Fibroblast of lung (primary cell): Measurements from ENCODE around the gene TMEM120A. TPM values are rescaled to one million over a fixed set of nuclear protein-coding genes. Genes with fewer than 3 reads are reported as not detected.

Experiments
- DNase-seq, 2 donors: peaks; one replicate each; pipeline versions ENCODE4 v3.0.0 to v3.0.0-alpha.2; 2010; ENCODE audit warnings: low read depth in 2 of 2
- H2AFZ ChIP-seq: 2 replicates; pipeline ENCODE4 v1.5.1; 2012; ENCODE audit warnings: low read length, control low read depth, inconsistent platforms
- H3K27ac ChIP-seq: 2 replicates; pipeline ENCODE4 v1.5.1; 2011; ENCODE audit warnings: low read length, control low read depth; ENCODE audit not compliant: insufficient read depth
- H3K27me3 ChIP-seq: 2 replicates; pipeline ENCODE4 v1.5.1; 2011; ENCODE audit warnings: mild to moderate bottlenecking, low read length; ENCODE audit not compliant: control insufficient read depth, insufficient read depth
- H3K36me3 ChIP-seq: 2 replicates; pipeline ENCODE4 v1.5.1; 2011; ENCODE audit warnings: low read length; ENCODE audit not compliant: control insufficient read depth, insufficient read depth
- H3K4me1 ChIP-seq: 2 replicates; pipeline ENCODE4 v1.5.1; 2011; ENCODE audit warnings: low read length; ENCODE audit not compliant: control insufficient read depth, insufficient read depth; ENCODE audit errors: extremely low read depth
- H3K4me2 ChIP-seq: 2 replicates; pipeline ENCODE4 v1.5.1; 2011; ENCODE audit warnings: low read length, control low read depth; ENCODE audit not compliant: insufficient read depth; ENCODE audit errors: extremely low read depth
- H3K4me3 ChIP-seq, 4 experiments: fragments of 200-600 bp in 1 of 4; sonication (generic) in 1 of 4; replicated peaks in 1 of 4; 2 replicates each; pipeline ENCODE4 v1.5.1; 2011 to 2016; ENCODE audit warnings: low read length in 4 of 4, low read depth in 3 of 4, mild to moderate bottlenecking in 3 of 4, control low read depth in 2 of 4, inconsistent platforms in 1 of 4, mixed read lengths in 1 of 4; ENCODE audit not compliant: insufficient read depth in 1 of 4; ENCODE audit errors: control extremely low read depth in 1 of 4
- H3K79me2 ChIP-seq: 2 replicates; pipeline ENCODE4 v1.5.1; 2012; ENCODE audit warnings: mild to moderate bottlenecking, low read length, inconsistent platforms; ENCODE audit not compliant: control insufficient read depth, insufficient read depth
- H3K9ac ChIP-seq: 2 replicates; pipeline ENCODE4 v1.5.1; 2011; ENCODE audit warnings: mild to moderate bottlenecking, low read length, control low read depth; ENCODE audit not compliant: insufficient read depth
- H3K9me3 ChIP-seq: 2 replicates; pipeline ENCODE4 v1.5.1; 2012; ENCODE audit warnings: low read depth, low read length; ENCODE audit not compliant: control insufficient read depth, insufficient read depth
- H4K20me1 ChIP-seq: 2 replicates; pipeline ENCODE4 v1.5.1; 2011; ENCODE audit warnings: low read length; ENCODE audit not compliant: control insufficient read depth, insufficient read depth; ENCODE audit errors: extremely low read depth
- EZH2 ChIP-seq: IDR thresholded peaks from 2 replicates; pipeline ENCODE4 v1.5.1; 2012; ENCODE audit warnings: low read length, control low read depth, mild to moderate bottlenecking; ENCODE audit errors: missing control alignments
- polyA plus RNA-seq, 2 donors: library from polyadenylated mRNA; depleted of rRNA in 1 of 2; stranded (reverse) in 1 of 2; unstranded in 1 of 2; fragments of >200 nt; gene quantifications; 2 replicates each; pipeline ENCODE4 v1.2.1, GENCODE V29; 2011 to 2012; ENCODE audit warnings: missing spikeins in 1 of 2
- total RNA-seq: library from RNA; depleted of rRNA; stranded (reverse); fragments of >200 nt; gene quantifications from 2 replicates; pipeline ENCODE4 v1.2.1, GENCODE V29; 2014
- TF ChIP-seq, protein P1 (sequence below), 2 donors: IDR thresholded peaks in 1 of 2; conservative IDR thresholded peaks in 1 of 2; 1 replicate in 1 of 2; 2 replicates in 1 of 2; pipeline ENCODE4 v1.5.1; 2011 to 2012; ENCODE audit warnings: low read length in 2 of 2, control low read depth in 1 of 2, inconsistent platforms in 1 of 2, low read depth in 1 of 2, mild to moderate bottlenecking in 1 of 2

TMEM120A gene
- total and polyA plus RNA-seq, 2 donors (not counting 1 experiment from before 2014, with no cell fraction given), result 56.1 to 62.3 TPM

DNA sequence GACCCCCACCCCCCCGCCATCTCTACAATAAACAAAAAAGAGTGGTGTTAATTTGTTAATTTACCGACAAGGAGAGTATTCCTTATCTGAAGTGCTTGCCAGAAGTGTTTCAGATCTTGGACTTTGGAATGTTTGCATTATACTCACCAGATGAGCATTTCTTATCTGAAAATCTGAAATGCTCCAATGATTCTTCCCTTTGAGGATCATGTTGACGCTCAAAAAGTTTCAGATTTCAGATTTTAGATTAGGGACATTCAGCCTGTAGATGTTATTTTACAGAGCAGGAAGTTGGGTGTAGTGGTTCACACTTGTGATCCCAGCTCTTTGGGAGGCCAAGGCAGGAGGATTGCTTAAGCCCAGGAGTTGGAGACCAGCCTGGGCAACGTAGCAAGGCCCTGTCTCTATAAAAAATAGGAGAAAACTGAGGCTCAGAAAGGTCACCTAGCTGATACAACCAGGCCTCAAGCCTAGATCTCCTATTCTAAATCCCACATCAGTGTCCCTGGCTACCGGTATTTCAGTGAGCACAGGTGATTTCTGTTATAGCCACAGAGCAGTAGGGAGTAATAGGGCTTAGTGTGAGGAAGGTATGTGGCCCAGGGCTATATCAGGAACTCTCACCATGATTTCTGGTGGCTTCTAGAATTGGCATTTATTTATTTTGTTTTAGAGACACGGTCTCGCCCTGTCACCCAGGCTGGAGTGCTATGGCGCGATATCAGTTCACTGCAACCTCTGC is 35.4 kb downstream of the TMEM120A start:
- peak in 1 of 2 donors; percentile 45 for DNase-seq
- H3K79me2 ChIP-seq, result no peaks in the 10 kb centered on the region
- H3K4me1 ChIP-seq, result peaks cover 9% of the 10 kb centered on the region
- no peaks in the 10 kb centered on the region for H3K27me3 ChIP-seq
- TF ChIP-seq, protein P1, sequence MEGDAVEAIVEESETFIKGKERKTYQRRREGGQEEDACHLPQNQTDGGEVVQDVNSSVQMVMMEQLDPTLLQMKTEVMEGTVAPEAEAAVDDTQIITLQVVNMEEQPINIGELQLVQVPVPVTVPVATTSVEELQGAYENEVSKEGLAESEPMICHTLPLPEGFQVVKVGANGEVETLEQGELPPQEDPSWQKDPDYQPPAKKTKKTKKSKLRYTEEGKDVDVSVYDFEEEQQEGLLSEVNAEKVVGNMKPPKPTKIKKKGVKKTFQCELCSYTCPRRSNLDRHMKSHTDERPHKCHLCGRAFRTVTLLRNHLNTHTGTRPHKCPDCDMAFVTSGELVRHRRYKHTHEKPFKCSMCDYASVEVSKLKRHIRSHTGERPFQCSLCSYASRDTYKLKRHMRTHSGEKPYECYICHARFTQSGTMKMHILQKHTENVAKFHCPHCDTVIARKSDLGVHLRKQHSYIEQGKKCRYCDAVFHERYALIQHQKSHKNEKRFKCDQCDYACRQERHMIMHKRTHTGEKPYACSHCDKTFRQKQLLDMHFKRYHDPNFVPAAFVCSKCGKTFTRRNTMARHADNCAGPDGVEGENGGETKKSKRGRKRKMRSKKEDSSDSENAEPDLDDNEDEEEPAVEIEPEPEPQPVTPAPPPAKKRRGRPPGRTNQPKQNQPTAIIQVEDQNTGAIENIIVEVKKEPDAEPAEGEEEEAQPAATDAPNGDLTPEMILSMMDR (conservative IDR thresholded peaks at IDR 0.05 in 1 of 2, IDR thresholded peaks at IDR 0.05 in 1 of 2; ENCODE audit: low read depth in 1 of 2, low read length in 2 of 2), result no peak
- TF ChIP-seq EZH2, result no peak
- no peaks in the 10 kb centered on the region for H3K9me3 ChIP-seq
- H3K36me3 ChIP-seq, result peaks cover 8% of the 10 kb centered on the region
- no peak overlapping the region for H3K4me3 ChIP-seq
- H3K4me2 ChIP-seq, result no peak overlapping the region
- no peak overlapping the region for H3K27ac ChIP-seq
- no peak overlapping the region for H3K9ac ChIP-seq
- H2AFZ ChIP-seq, result no peak overlapping the region
- H4K20me1 ChIP-seq, result no peaks in the 10 kb centered on the region

DNA sequence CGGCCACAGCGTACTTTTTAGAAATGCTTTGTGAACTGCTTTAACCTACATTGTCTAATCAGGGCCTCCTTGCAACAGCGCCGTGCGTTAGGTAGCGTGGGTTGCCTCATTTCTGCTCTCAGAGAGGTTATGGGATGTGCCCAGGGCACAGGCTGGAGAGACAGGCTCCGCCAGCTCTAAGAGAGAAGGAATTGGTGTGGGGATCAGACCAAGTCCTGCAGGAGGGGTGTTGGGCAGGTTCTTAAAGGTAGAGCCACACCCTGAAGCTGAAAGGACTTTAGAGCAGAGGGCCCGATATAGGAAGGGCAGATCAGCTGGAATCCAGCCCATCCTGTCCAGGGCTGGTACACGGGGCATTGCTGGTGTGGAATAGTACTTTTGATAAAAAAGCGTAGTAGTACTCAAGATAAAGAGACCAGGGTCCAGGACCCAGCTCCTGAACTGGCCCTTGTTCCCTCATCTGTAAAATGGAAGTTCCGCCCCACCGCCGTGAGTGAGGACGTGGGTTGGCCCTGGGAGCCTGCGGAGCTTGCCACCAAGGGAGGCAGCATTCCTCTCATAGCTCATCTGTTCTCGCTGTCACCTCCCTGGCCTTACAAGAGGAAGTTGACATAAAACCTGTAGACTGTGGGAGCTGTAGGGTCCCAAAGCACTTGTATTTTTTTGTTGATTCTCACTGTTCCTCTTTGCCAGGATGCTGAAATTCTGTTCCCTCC is 37.2 kb downstream of the TMEM120A start:
- no peak overlapping the region for H3K4me3 ChIP-seq
- no peaks in the 10 kb centered on the region for H4K20me1 ChIP-seq
- H3K9ac ChIP-seq, result no peak overlapping the region
- H3K4me1 ChIP-seq, result peaks cover 2% of the 10 kb centered on the region
- peak in 1 of 2 donors; percentile 67 for DNase-seq
- H3K27ac ChIP-seq, result no peak overlapping the region
- no peaks in the 10 kb centered on the region for H3K79me2 ChIP-seq
- H3K9me3 ChIP-seq, result no peaks in the 10 kb centered on the region
- H3K27me3 ChIP-seq, result no peaks in the 10 kb centered on the region
- no peak overlapping the region for H2AFZ ChIP-seq
- H3K36me3 ChIP-seq, result peaks cover 8% of the 10 kb centered on the region
- no peak for TF ChIP-seq EZH2
- TF ChIP-seq, protein P1 (conservative IDR thresholded peaks at IDR 0.05 in 1 of 2, IDR thresholded peaks at IDR 0.05 in 1 of 2; ENCODE audit: low read depth in 1 of 2, low read length in 2 of 2), result no peak
- no peak overlapping the region for H3K4me2 ChIP-seq

DNA sequence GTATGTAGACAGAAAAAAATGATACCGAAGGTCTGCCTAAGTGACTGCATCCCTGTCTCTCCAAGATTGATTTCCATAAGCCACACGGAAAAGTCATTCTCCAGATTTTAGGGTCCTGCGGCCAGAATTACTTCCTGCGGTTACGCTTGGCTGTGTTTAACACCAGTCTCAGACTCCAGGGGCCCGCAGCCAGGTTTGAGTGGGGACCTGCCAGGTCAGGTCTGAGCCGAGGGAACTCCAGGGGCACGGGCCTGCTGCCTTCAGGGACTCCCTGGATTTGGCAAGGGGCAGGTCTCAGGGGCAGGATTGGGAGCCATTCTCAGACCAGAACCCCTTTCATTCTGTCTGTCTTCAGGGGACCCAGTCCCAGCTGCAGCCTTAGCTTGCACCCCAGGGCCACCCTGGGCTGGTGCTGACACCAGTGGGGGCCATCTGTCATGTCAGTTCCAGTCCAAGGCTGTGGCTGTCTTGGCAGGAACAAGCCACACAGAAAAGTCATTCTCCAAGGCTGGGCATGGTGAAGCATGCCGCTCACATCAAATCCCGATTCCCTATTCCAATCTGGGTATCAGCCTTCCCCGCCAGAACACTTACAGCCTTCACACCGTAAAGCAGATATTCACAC is 39.0 kb downstream of the TMEM120A start:
- Histone ChIP-seq H3K4me1 (peaks cover under 1% of the 10 kb centered on the region), H3K27ac (no peak overlapping the region)

More for the DNA sequence above, 39.0 kb downstream of the TMEM120A start:
- H3K79me2 ChIP-seq, result no peaks in the 10 kb centered on the region
- no peak for DNase-seq
- H3K9me3 ChIP-seq, result no peaks in the 10 kb centered on the region
- H3K27me3 ChIP-seq, result no peaks in the 10 kb centered on the region
- no peak overlapping the region for H3K4me3 ChIP-seq
- H3K36me3 ChIP-seq, result peaks cover 8% of the 10 kb centered on the region
- H3K4me2 ChIP-seq, result no peak overlapping the region
- H3K9ac ChIP-seq, result no peak overlapping the region
- no peak overlapping the region for H2AFZ ChIP-seq
- no peaks in the 10 kb centered on the region for H4K20me1 ChIP-seq
- no peak for TF ChIP-seq EZH2
- TF ChIP-seq, protein P1 (conservative IDR thresholded peaks at IDR 0.05 in 1 of 2, IDR thresholded peaks at IDR 0.05 in 1 of 2; ENCODE audit: low read depth in 1 of 2, low read length in 2 of 2), result no peak
